Measurements from ENCODE around the gene RIN3. TPM values are rescaled to one million over a fixed set of nuclear protein-coding genes. Genes with fewer than 3 reads are reported as not detected.
A peak's percentile ranks its signal among the peaks of the same experiment; 100 is the strongest.

The RIN3 gene
- polyA plus RNA-seq, 1 experiment, result 8.2 TPM

DNA sequence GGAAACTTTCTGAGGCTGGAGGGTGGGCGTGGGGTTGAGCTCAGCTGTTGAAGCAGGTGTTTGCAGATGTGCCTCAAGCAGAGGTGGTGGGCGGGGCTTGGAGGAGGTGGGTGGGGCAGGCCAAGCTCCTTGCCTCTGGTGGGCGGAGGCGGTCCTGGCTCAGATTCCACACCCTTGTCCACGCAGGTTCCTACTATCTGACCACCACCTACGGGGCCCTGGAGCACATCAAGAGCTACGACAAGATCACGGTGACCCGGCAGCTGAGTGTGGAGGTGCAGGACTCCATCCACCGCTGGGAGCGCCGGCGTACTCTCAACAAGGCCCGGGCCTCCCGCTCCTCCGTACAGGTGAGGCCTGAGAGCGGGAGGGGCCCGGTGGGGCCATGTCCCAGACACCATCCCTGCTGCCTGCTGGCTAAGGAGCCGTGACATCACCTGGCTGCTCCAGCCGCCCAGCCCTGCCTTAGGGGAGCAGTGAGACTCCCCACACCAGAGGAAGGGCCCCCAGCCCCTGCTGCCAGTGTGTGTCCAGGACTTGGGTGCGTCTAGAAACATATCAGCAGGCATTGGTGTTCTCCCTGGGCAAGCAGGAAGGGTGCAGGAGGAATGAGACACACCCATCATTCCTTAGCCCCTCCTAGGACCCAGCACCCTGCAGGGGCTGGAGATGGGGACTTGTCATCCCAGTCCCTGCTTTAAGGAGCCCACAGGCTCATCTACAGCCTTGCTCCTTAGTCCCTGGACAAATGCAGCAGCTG, 171.4 kb downstream of the RIN3 start:
- TF ChIP-seq, protein P1, sequence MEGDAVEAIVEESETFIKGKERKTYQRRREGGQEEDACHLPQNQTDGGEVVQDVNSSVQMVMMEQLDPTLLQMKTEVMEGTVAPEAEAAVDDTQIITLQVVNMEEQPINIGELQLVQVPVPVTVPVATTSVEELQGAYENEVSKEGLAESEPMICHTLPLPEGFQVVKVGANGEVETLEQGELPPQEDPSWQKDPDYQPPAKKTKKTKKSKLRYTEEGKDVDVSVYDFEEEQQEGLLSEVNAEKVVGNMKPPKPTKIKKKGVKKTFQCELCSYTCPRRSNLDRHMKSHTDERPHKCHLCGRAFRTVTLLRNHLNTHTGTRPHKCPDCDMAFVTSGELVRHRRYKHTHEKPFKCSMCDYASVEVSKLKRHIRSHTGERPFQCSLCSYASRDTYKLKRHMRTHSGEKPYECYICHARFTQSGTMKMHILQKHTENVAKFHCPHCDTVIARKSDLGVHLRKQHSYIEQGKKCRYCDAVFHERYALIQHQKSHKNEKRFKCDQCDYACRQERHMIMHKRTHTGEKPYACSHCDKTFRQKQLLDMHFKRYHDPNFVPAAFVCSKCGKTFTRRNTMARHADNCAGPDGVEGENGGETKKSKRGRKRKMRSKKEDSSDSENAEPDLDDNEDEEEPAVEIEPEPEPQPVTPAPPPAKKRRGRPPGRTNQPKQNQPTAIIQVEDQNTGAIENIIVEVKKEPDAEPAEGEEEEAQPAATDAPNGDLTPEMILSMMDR (IDR thresholded peaks at IDR 0.05; ENCODE audit: insufficient read depth, low read depth, low read length), result no peak
- ChIA-PET CTCF (interaction anchor here (1.1 to 3.1 kb wide), 3 partner anchors 8 to 111 kb away, joined by 4 to 67 read pairs (median 4); no protein-coding TSS in a partner anchor), POLR2A (no interaction called here)
- no peak for DNase-seq (ENCODE audit: low read depth)
- Histone ChIP-seq H3K27me3 (ENCODE audit: control insufficient read depth, insufficient read depth, low read length) (no peaks in the 10 kb centered on the region), H3K36me3 (ENCODE audit: control insufficient read depth, insufficient read depth, low read length) (peaks cover 10% of the 10 kb centered on the region), H3K4me3 (ENCODE audit: low read depth, low read length) (no peak overlapping the region)

DNA sequence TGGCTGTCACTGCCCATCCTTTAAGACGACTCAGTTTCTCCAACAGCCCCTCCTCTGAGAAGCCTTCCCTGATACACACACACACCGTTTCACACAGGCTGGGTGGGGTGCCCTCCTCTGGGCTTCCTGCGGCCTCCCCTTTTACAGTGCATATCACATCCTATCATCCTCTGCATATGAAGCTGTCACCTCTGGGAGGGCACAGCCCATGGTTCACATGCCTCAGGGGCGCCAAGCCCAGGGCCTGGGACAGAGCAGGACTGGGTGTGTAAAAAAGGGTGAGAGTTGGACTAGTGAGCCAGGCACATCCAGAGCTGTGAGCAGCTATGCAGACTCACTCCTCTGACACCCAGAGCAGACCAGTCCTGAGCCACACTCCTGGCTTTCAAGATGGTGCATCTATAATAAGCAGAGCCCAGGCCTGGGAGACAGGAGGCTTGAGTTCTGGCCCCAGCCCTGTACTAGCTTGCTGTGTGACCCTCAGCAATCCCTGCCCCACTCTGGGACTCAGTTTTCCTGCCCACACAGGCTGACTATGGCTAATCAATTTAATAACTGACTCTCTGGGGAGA, 172.3 kb downstream of the RIN3 start:
- TF ChIP-seq, protein P1 (IDR thresholded peaks at IDR 0.05; ENCODE audit: insufficient read depth, low read depth, low read length), result no peak
- POLR2A ChIA-PET, result no interaction called here
- no peak overlapping the region for H3K4me3 ChIP-seq (ENCODE audit: low read depth, low read length)
- CTCF ChIA-PET, result interaction anchor here (0.6 to 3.1 kb wide), 33 partner anchors 10 to 562 kb away, joined by 3 to 67 read pairs (median 5); partner anchors contain the start of genes GOLGA5 and LGMN
- DNase-seq (ENCODE audit: low read depth), result no peak
- H3K27me3 ChIP-seq (ENCODE audit: control insufficient read depth, insufficient read depth, low read length), result no peaks in the 10 kb centered on the region
- peaks cover 12% of the 10 kb centered on the region for H3K36me3 ChIP-seq (ENCODE audit: control insufficient read depth, insufficient read depth, low read length)

DNA sequence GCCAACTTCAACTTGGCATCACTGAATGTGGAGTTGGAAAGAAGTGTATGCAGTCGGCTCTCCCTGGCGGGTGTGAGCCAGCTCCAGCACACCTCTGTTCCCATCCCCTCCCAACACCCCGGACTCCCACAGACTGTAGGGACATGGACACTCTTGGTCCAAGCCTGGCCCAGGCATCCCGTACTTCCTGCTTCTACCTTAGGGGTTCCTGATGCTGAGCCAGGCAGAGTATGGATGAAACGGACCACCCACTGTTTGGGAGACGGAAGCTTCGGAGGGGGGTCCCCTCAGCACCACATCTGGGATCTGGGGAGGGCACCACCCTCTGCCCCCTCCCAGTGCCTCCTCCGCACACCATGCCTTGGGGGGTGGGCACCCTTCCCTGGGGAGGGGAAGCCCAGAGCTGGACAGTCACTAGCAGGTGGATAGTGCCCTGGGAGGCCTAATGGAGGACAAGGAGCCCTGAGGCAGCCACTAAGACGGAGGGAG, 172.9 kb downstream of the RIN3 start:
- Histone ChIP-seq H3K27me3 (ENCODE audit: control insufficient read depth, insufficient read depth, low read length) (no peaks in the 10 kb centered on the region), H3K36me3 (ENCODE audit: control insufficient read depth, insufficient read depth, low read length) (peaks cover 8% of the 10 kb centered on the region), H3K4me3 (ENCODE audit: low read depth, low read length) (no peak overlapping the region)
- ChIA-PET CTCF (interaction anchor here (0.6 to 3.1 kb wide), 49 partner anchors 9 to 562 kb away, joined by 3 to 67 read pairs (median 5); partner anchors contain the start of genes GOLGA5 and LGMN), POLR2A (no interaction called here)
- TF ChIP-seq, protein P1 (IDR thresholded peaks at IDR 0.05; ENCODE audit: insufficient read depth, low read depth, low read length), result no peak
- no peak for DNase-seq (ENCODE audit: low read depth)

DNA sequence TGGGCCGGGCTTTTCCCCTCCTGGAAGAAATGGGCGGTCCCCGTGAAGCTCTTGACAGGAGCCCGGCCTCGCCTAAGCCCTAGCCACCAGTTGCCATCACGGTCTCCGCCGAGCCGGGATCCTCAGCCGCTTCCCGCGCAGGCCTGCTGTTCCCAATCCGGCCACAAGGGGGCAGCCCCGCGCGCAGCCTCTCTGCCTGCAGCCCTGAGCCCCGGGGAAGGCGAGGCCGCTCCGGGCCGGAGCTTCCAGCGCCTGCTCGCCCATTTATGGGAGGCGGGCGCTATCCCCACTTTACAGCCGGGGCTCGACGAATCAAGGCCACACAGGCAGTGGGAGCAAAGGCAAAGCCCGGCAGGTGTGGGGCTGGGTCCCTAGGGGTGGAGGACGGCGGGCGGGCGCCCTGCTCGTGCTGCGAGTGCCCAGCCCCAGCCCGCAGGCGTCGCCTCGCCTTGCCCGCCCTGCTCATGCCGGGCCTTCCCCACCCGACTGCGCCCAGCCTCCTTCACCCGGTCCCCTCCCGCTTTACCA, 173.4 kb downstream of the RIN3 start:
- no peaks in the 10 kb centered on the region for H3K27me3 ChIP-seq (ENCODE audit: control insufficient read depth, insufficient read depth, low read length)
- TF ChIP-seq, protein P1 (IDR thresholded peaks at IDR 0.05; ENCODE audit: insufficient read depth, low read depth, low read length), result peak; percentile 98
- no peak for DNase-seq (ENCODE audit: low read depth)
- H3K4me3 ChIP-seq (ENCODE audit: low read depth, low read length), result no peak overlapping the region
- H3K36me3 ChIP-seq (ENCODE audit: control insufficient read depth, insufficient read depth, low read length), result peaks cover 7% of the 10 kb centered on the region
- ChIA-PET POLR2A (no interaction called here), CTCF (interaction anchor here (0.6 to 3.1 kb wide), 50 partner anchors 9 to 568 kb away, joined by 3 to 67 read pairs (median 5); partner anchors contain the start of genes GOLGA5 and LGMN)

Measured in BJ (cell line).